T-helper 1 cell (primary cell): ENCODE results near the gene SMIM10.
"Not testable (repeated sequence)": the region's sequence is repeated elsewhere in the genome, so short reads cannot be mapped to it uniquely, and the experiment has no call there.

ENCODE experiments used
- DNase-seq, 5 donors: peaks; one replicate each; pipeline ENCODE4 v3.0.0-alpha.2; 2012 to 2020

SMIM10 gene

GRCh38 chrX:135015523-135016245, 24.9 kb downstream of the SMIM10 start:
- no peak for DNase-seq

GRCh38 chrX:135019890-135020289, 29.1 kb downstream of the SMIM10 start:
- not testable (repeated sequence) for DNase-seq

GRCh38 chrX:135023791-135024190, 33.0 kb downstream of the SMIM10 start:
- not testable (repeated sequence) for DNase-seq

- DNase-seq, result no peak
These were observed 33.7 kb downstream of the SMIM10 start for GRCh38 chrX:135024526-135024925.

- DNase-seq, result not testable (repeated sequence)
These were observed 39.6 kb downstream of the SMIM10 start for GRCh38 chrX:135030207-135030963.

GRCh38 chrX:135041149-135042123, 50.6 kb downstream of the SMIM10 start:
- not testable (repeated sequence) for DNase-seq
